B cell (primary cell): ENCODE data around the gene PRKN. TPM values are rescaled to one million over a fixed set of nuclear protein-coding genes. Genes with fewer than 3 reads are reported as not detected.

Experiments used
- ATAC-seq: fragments of 200-7000 bp; cut with Tn5 transposase; one replicate; pipeline ENCODE4 v1.10.0; 2021; ENCODE audit warnings: low read depth, mild to moderate bottlenecking, moderate number of reproducible peaks, moderate library complexity
- CTCF ChIA-PET: fragments of 350-600 bp; sonication (Branson Sonifier 250); formaldehyde crosslinking; loops from one replicate; lab custom pipeline; 2021; ENCODE audit warnings: antibody characterized with exemption, inconsistent platforms; lab: Charles Lee
- POLR2A ChIA-PET: fragments of 350-600 bp; sonication (Branson Sonifier 250); formaldehyde crosslinking; loops from one replicate; lab custom pipeline; 2021; ENCODE audit warnings: antibody characterized with exemption; lab: Charles Lee
- DNase-seq: peaks from one replicate; pipeline ENCODE4 v3.0.0; 2013
- H2AFZ ChIP-seq: 2 replicates; pipeline ENCODE4 v1.6.1; 2012; ENCODE audit warnings: mild to moderate bottlenecking, low read depth, low read length; ENCODE audit not compliant: insufficient read depth, poor library complexity, severe bottlenecking
- H3K27ac ChIP-seq, 2 donors: 1 replicate in 1 of 2; 2 replicates in 1 of 2; pipeline ENCODE4 v1.5.1; 2012 to 2013; ENCODE audit warnings: low read length in 2 of 2, mild to moderate bottlenecking in 2 of 2, moderate library complexity in 1 of 2
- H3K27me3 ChIP-seq, 4 experiments: fragments of 200-600 bp in 1 of 4; sonication (generic) in 1 of 4; replicated peaks in 1 of 4; 1 replicate in 2 of 4; 2 replicates in 2 of 4; pipeline versions ENCODE4 v1.6.1 to v1.7.0; 2013 to 2016; ENCODE audit warnings: low read length in 3 of 4, mild to moderate bottlenecking in 2 of 4, mixed read lengths in 1 of 4, moderate library complexity in 1 of 4; ENCODE audit not compliant: insufficient read depth in 4 of 4, control insufficient read depth in 3 of 4; ENCODE audit errors: control extremely low read depth in 1 of 4
- H3K36me3 ChIP-seq, 2 experiments: replicated peaks in 1 of 2; 1 replicate in 1 of 2; 2 replicates in 1 of 2; pipeline versions ENCODE4 v1.6.1 to v1.7.1; 2013; ENCODE audit warnings: low read length in 1 of 2; ENCODE audit not compliant: insufficient read depth in 2 of 2, control insufficient read depth in 1 of 2; ENCODE audit errors: control extremely low read depth in 1 of 2, extremely low read depth in 1 of 2
- H3K4me1 ChIP-seq, 2 donors: fragments of 200-600 bp in 1 of 2; sonication (generic) in 1 of 2; 1 replicate in 1 of 2; 2 replicates in 1 of 2; pipeline versions ENCODE4 v1.5.1 to v1.6.1; 2013 to 2017; ENCODE audit warnings: low read length in 2 of 2; ENCODE audit not compliant: control insufficient read depth in 2 of 2, insufficient read depth in 2 of 2
- H3K4me2 ChIP-seq: replicated peaks from 2 replicates; pipeline ENCODE3; 2012; ENCODE audit warnings: mild to moderate bottlenecking, low read depth, low read length; ENCODE audit not compliant: poor library complexity, severe bottlenecking
- H3K4me3 ChIP-seq, 5 experiments: fragments of 200-600 bp in 1 of 5; sonication (generic) in 1 of 5; 1 replicate in 3 of 5; 2 replicates in 2 of 5; pipeline versions ENCODE4 v1.5.1 to v1.7.0; 2011 to 2016; ENCODE audit warnings: low read length in 4 of 5, mild to moderate bottlenecking in 4 of 5, low read depth in 2 of 5, control low read depth in 1 of 5, moderate library complexity in 1 of 5; ENCODE audit not compliant: insufficient read depth in 1 of 5; ENCODE audit errors: control extremely low read depth in 1 of 5, extremely low read depth in 1 of 5
- H3K79me2 ChIP-seq: fragments of 200-600 bp; sonication (generic); one replicate; pipeline ENCODE4 v1.6.0; 2016; ENCODE audit warnings: low read length; ENCODE audit not compliant: control insufficient read depth, insufficient read depth
- H3K9ac ChIP-seq: fragments of 200-600 bp; sonication (generic); 2 replicates; pipeline ENCODE4 v1.6.1; 2017; ENCODE audit warnings: mild to moderate bottlenecking, low read length, moderate library complexity
- H3K9me3 ChIP-seq, 3 donors: one replicate each; pipeline versions ENCODE4 v1.6.1 to v1.7.1; 2013; ENCODE audit warnings: low read length in 2 of 3; ENCODE audit not compliant: control insufficient read depth in 2 of 3, insufficient read depth in 1 of 3; ENCODE audit errors: control extremely low read depth in 1 of 3
- H4K20me1 ChIP-seq: 2 replicates; pipeline ENCODE4 v1.6.0; 2012; ENCODE audit warnings: mild to moderate bottlenecking, low read length; ENCODE audit not compliant: insufficient read depth, control insufficient read depth, poor library complexity, severe bottlenecking
- H3K27ac Mint-ChIP-seq: one replicate; pipeline ENCODE4 v1.8.0; 2021; ENCODE audit warnings: mixed read lengths
- H3K27me3 Mint-ChIP-seq: one replicate; pipeline ENCODE4 v1.8.0; 2021; ENCODE audit warnings: mixed read lengths
- H3K4me1 Mint-ChIP-seq: one replicate; pipeline ENCODE4 v1.8.0; 2021; ENCODE audit warnings: mixed read lengths
- H3K4me3 Mint-ChIP-seq: one replicate; pipeline ENCODE4 v1.8.0; 2021; ENCODE audit warnings: mixed read lengths
- H3K9me3 Mint-ChIP-seq: one replicate; pipeline ENCODE4 v1.8.0; 2022; ENCODE audit warnings: mixed read lengths; ENCODE audit not compliant: insufficient read depth
- EZH2 ChIP-seq: IDR thresholded peaks from 2 replicates; pipeline ENCODE4 v1.6.1; 2012; ENCODE audit warnings: borderline replicate concordance, low read depth, mild to moderate bottlenecking, moderate library complexity, low read length; ENCODE audit not compliant: insufficient read depth, poor library complexity, severe bottlenecking
- WGBS: methylation state at CpG from one replicate; pipeline ENCODE4 v1.1.5; 2013; ENCODE audit warnings: missing lambda C conversion rate; ENCODE audit not compliant: insufficient coverage; 5-methylcytosine and 5-hydroxymethylcytosine counted together
- intact Hi-C: fragments of 100-400 bp; cut with micrococcal nuclease; formaldehyde crosslinking; loops from one replicate; pipeline ENCODE4 v1.10.0; 2022
- polyA plus RNA-seq: library from polyadenylated mRNA; depleted of rRNA; stranded (reverse); fragments of >200 nt; gene quantifications from 2 replicates; pipeline ENCODE4 v1.2.3, GENCODE V29; 2012
- total RNA-seq, 2 donors: library from RNA; stranded (reverse); fragments of 120-200 nt in 1 of 2; gene quantifications; 1 replicate in 1 of 2; 2 replicates in 1 of 2; pipeline versions ENCODE4 v1.2.3 to v1.2.4, GENCODE V29; 2013 to 2022
- TF ChIP-seq, protein P1 (sequence below): fragments of 200-600 bp; IDR thresholded peaks from one replicate; pipeline ENCODE4 v1.8.0; 2022; ENCODE audit warnings: antibody characterized with exemption, mild to moderate bottlenecking

Gene PRKN
- total and polyA plus RNA-seq, 2 donors (not counting 1 experiment from before 2014, with no cell fraction given), result 1.6 to 6.2 TPM

DNA sequence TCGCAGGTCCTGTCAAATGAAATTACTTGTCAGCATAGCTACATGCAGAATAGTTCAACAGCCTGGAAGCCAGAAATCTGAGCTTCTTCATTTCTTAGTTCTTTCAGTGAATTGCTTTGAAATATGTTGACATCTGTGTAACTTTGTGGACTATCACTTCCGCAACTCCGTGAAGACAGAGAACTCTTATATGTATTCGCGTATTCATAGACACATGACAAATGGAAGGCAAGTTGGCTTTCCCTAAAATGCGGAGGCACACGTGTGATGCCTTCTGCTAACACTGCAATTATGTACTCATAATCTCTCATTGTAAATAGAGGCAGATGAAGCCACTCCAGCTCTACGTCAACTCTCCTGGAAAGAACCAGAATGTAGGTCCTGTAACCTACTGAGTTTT lies 701.5 kb downstream of the PRKN start:
- DNase-seq, result no peak
- Histone ChIP-seq H3K9me3 (peaks cover 0 to 8% (median 0%) of the 10 kb centered on the region in 3 donors), H3K4me3 (no peak overlapping the region), H3K4me2 (no peak overlapping the region), H3K79me2 (no peaks in the 10 kb centered on the region), H3K27ac (no peak overlapping the region), H3K4me1 (no peaks in the 10 kb centered on the region), H3K36me3 (no peaks in the 10 kb centered on the region), H3K27me3 (no peaks in the 10 kb centered on the region), H2AFZ (no peak overlapping the region), H4K20me1 (no peaks in the 10 kb centered on the region), H3K9ac (no peak overlapping the region)
- whole genome bisulfite sequencing, result 95% methylated on average over 6 of the region's 8 CpGs
- H3K4me3 Mint-ChIP-seq, result no peak overlapping the region
- intact Hi-C loops, result no loop called here
- no peak for ATAC-seq
- POLR2A ChIA-PET, result no interaction called here
- H3K27ac Mint-ChIP-seq, result no peak overlapping the region
- no peak for TF ChIP-seq EZH2
- TF ChIP-seq, protein P1, sequence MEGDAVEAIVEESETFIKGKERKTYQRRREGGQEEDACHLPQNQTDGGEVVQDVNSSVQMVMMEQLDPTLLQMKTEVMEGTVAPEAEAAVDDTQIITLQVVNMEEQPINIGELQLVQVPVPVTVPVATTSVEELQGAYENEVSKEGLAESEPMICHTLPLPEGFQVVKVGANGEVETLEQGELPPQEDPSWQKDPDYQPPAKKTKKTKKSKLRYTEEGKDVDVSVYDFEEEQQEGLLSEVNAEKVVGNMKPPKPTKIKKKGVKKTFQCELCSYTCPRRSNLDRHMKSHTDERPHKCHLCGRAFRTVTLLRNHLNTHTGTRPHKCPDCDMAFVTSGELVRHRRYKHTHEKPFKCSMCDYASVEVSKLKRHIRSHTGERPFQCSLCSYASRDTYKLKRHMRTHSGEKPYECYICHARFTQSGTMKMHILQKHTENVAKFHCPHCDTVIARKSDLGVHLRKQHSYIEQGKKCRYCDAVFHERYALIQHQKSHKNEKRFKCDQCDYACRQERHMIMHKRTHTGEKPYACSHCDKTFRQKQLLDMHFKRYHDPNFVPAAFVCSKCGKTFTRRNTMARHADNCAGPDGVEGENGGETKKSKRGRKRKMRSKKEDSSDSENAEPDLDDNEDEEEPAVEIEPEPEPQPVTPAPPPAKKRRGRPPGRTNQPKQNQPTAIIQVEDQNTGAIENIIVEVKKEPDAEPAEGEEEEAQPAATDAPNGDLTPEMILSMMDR, result no peak
- peaks cover 5% of the 10 kb centered on the region for H3K9me3 Mint-ChIP-seq
- CTCF ChIA-PET, result no interaction called here
- no peaks in the 10 kb centered on the region for H3K27me3 Mint-ChIP-seq
- H3K4me1 Mint-ChIP-seq, result no peaks in the 10 kb centered on the region

DNA sequence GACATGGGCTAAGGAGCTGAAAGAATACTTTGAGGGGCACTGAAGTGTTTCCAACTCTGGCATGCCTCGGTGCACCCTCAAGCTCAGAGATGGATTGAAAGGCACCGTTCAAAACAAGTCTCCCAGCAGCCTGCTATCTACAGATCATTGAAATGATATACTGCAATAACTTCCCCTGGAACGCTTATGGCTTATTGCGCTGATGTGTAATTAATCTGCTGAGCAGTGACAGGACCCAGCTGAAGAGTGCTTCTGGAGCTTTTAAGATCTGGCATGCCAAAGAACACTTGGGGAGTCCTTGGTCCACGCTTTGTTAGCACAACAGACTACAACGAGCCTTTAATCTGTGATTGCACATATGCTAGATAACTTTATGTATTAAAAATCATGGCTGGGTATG lies 708.2 kb downstream of the PRKN start:
- intact Hi-C loops, result no loop called here
- TF ChIP-seq EZH2, result no peak
- TF ChIP-seq, protein P1, result no peak
- H3K9me3 ChIP-seq, result peaks cover 0 to 8% (median 0%) of the 10 kb centered on the region in 3 donors
- WGBS, result 51% methylated on average over 3 of the region's 6 CpGs
- H3K4me3 Mint-ChIP-seq, result no peak overlapping the region
- ChIA-PET CTCF (no interaction called here), POLR2A (no interaction called here)
- H3K9ac ChIP-seq, result no peak overlapping the region
- ATAC-seq (no peak), DNase-seq (no peak)
- H3K27me3 Mint-ChIP-seq, result no peaks in the 10 kb centered on the region
- H3K27ac Mint-ChIP-seq, result no peak overlapping the region
- H3K4me3 ChIP-seq, result no peak overlapping the region
- no peak overlapping the region for H3K27ac ChIP-seq
- H4K20me1 ChIP-seq, result no peaks in the 10 kb centered on the region
- no peaks in the 10 kb centered on the region for H3K27me3 ChIP-seq
- H3K79me2 ChIP-seq, result no peaks in the 10 kb centered on the region
- H3K36me3 ChIP-seq, result no peaks in the 10 kb centered on the region
- no peak overlapping the region for H3K4me2 ChIP-seq
- H2AFZ ChIP-seq, result no peak overlapping the region
- H3K4me1 Mint-ChIP-seq, result no peaks in the 10 kb centered on the region
- no peaks in the 10 kb centered on the region for H3K4me1 ChIP-seq
- peaks cover 5% of the 10 kb centered on the region for H3K9me3 Mint-ChIP-seq
